ENCODE results near the gene GRK6.

The GRK6 gene

DNA sequence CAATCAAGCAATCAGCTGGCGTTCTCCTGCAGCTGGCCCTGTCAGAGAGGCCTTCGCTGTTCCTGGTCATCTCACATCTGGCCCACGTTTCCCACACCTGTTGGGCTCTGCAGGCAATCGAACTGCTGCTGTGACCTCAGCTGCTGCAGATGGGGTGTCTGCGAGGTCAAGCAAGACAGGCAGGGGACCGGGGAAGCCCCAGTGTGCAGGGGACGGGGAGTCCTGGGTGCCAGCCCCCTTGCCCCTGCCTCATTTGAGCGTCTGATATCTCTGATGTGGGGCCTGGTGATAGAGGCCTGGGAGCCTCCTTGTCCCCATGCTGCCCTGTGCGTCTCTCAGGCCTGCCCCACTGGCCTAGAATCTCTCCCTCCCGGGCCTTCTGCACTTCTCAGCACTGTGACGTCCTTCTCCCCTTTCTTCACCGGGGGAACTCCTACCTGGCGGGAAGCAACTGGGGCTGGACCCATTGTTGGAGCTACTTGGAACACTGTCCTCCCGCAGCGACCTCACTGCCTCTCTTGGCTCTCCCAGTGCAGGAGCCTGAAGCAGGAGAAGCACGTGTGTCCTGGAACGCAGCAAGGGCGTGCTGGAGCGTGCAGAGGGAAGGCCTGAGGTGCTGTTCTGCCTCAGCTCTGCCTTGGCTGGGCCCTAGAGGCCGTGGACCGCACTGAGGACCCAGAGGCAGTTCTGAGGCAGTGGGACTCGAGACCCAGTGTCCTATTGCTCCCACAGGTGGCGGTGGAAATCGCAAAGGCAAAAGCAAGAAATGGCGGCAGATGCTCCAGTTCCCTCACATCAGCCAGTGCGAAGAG lies 3.9 kb downstream of the GRK6 start:
- POLR2A ChIA-PET: interaction anchor here (1.3 kb wide), 1 partner anchor 10 kb away, joined by 4 read pairs; no protein-coding TSS in a partner anchor
- DNase-seq (ENCODE audit: low read depth, low spot score): no peak
- CTCF ChIA-PET: interaction anchor here (2.0 to 6.0 kb wide), 2 partner anchors 25 to 40 kb away, joined by 9 to 47 read pairs; no protein-coding TSS in a partner anchor
- no peak overlapping the region for H3K4me3 ChIP-seq (ENCODE audit: low read depth, low read length)
- TF ChIP-seq, protein P1, sequence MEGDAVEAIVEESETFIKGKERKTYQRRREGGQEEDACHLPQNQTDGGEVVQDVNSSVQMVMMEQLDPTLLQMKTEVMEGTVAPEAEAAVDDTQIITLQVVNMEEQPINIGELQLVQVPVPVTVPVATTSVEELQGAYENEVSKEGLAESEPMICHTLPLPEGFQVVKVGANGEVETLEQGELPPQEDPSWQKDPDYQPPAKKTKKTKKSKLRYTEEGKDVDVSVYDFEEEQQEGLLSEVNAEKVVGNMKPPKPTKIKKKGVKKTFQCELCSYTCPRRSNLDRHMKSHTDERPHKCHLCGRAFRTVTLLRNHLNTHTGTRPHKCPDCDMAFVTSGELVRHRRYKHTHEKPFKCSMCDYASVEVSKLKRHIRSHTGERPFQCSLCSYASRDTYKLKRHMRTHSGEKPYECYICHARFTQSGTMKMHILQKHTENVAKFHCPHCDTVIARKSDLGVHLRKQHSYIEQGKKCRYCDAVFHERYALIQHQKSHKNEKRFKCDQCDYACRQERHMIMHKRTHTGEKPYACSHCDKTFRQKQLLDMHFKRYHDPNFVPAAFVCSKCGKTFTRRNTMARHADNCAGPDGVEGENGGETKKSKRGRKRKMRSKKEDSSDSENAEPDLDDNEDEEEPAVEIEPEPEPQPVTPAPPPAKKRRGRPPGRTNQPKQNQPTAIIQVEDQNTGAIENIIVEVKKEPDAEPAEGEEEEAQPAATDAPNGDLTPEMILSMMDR (IDR thresholded peaks at IDR 0.05; ENCODE audit: insufficient read depth, low read length, missing control alignments): no peak

DNA sequence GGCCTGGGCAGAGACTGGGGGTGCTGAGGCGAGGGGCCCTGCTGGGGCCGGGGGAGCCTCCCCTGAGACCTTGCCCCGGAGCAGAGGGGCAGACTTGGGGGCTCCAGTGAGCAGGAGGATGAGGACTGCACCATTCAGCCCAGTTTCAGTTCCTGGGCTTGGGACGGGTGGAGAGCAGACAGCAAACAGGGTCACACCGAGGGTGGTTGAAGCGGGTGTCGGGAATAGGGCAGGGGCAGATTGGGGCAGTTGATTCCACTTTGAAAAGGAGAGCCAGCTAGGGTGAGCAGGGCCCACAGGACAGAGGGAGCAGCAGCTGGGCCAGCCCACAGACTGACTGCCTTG lies 4.5 kb downstream of the GRK6 start:
- ChIA-PET CTCF (interaction anchor here (1.2 kb wide), 1 partner anchor 22 kb away, joined by 3 read pairs; no protein-coding TSS in a partner anchor), POLR2A (interaction anchor here (1.3 kb wide), 1 partner anchor 9 kb away, joined by 4 read pairs; no protein-coding TSS in a partner anchor)
- no peak for DNase-seq (ENCODE audit: low read depth, low spot score)
- H3K4me3 ChIP-seq (ENCODE audit: low read depth, low read length): no peak overlapping the region
- TF ChIP-seq, protein P1 (IDR thresholded peaks at IDR 0.05; ENCODE audit: insufficient read depth, low read length, missing control alignments): no peak

DNA sequence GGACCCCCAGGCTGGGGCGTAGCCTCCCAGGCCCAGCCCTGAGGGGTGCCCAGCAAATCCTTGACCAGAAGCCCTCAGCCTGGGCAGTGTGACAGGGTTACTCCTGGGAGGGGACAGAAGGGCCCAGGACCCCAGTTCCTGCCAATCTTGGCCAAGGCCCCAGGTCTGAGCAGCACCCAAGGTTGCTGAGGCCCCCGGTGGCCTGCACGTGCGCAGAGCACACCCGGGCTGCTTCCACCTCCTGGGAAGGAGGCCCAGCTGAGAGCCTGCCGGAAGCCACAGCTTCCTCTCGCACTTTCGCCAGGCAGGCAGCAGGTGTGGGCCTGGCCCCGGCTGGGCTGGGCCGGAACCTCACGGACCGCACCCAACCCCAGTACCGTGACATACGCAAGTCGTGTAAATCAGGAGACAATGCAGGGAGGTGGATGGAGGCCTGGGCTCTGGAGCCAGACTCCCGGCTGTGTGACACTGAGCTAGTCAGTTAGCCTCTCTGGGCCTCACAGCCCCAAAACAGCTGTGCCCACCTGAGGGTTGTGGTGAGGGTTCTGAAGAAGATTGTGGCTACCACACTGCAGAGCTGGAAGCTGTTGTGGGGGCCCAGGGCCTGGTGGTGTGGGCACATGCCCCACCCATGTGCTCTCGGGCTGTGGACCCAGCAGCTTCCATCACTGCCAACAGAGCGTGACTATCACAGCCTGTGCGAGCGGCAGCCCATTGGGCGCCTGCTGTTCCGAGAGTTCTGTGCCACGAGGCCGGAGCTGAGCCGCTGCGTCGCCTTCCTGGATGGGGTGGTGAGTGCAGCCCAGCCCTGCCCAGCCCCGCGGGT lies 5.1 kb downstream of the GRK6 start:
- ChIA-PET CTCF (interaction anchor here (0.7 to 1.2 kb wide), 2 partner anchors 9 to 22 kb away, joined by 3 read pairs; no protein-coding TSS in a partner anchor), POLR2A (no interaction called here)
- H3K4me3 ChIP-seq (ENCODE audit: low read depth, low read length): no peak overlapping the region
- DNase-seq (ENCODE audit: low read depth, low spot score): no peak
- TF ChIP-seq, protein P1 (IDR thresholded peaks at IDR 0.05; ENCODE audit: insufficient read depth, low read length, missing control alignments): no peak

DNA sequence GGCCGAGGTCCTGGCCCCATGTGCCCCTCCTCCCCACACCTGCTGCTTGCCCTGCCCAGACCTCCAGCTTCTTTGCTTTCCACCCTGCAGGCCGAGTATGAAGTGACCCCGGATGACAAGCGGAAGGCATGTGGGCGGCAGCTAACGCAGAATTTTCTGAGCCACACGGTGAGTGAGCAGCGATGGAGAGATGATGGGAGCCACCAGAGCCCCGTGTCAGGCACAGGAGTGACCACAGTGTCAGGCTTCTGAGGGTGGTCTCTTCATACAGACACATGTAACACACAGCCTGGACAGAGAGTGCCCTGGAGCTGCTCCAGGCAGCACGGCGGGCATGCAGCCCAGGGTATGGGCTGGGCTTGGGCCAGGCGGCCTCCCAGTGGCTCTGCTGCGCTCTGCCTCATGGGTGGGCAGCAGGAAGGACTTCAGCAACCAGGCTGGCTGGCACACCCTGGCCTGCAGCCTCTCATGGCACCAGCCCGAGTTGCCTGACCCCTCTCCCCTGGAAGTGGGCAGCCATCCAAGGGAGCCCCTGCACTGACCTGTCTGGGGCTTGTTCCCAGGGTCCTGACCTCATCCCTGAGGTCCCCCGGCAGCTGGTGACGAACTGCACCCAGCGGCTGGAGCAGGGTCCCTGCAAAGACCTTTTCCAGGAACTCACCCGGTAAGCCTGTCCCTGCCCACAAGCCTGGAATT lies 5.8 kb downstream of the GRK6 start:
- ChIA-PET POLR2A (no interaction called here), CTCF (interaction anchor here (1.2 to 1.8 kb wide), 2 partner anchors 21 to 23 kb away, joined by 3 to 5 read pairs; no protein-coding TSS in a partner anchor)
- TF ChIP-seq, protein P1 (IDR thresholded peaks at IDR 0.05; ENCODE audit: insufficient read depth, low read length, missing control alignments): no peak
- no peak for DNase-seq (ENCODE audit: low read depth, low spot score)
- no peak overlapping the region for H3K4me3 ChIP-seq (ENCODE audit: low read depth, low read length)

DNA sequence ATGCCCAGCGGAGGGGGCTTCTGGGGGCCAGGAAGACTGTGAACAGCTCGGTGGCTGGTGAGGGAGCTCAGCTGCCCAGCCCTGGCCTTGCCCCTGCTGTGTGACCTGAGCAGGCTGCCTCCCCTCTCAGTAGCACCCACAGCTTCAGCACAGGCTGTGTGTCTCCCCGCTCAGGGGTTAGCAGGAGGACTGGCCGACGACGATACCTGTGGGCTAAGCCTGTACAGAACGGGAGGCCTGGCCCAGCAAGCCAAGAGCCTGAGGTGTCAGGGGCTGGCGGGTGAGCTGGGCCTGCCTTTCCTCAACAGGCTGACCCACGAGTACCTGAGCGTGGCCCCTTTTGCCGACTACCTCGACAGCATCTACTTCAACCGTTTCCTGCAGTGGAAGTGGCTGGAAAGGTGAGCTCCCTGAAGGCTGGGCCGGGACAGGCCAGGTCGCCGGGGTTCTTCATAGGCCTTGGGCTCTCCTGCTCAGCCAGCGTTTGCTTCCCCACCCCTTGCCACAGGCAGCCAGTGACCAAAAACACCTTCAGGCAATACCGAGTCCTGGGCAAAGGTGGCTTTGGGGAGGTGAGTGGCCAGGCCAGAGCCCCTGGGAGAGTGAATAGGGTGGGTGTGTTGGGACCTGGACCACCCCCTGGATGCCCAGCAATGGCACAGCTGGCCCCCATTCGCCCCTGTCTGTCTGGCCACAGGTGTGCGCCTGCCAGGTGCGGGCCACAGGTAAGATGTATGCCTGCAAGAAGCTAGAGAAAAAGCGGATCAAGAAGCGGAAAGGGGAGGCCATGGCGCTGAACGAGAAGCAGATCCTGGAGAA lies 6.6 kb downstream of the GRK6 start:
- ChIA-PET CTCF (interaction anchor here (1.6 to 1.8 kb wide), 2 partner anchors 15 to 22 kb away, joined by 5 read pairs; no protein-coding TSS in a partner anchor), POLR2A (no interaction called here)
- TF ChIP-seq, protein P1 (IDR thresholded peaks at IDR 0.05; ENCODE audit: insufficient read depth, low read length, missing control alignments): no peak
- DNase-seq (ENCODE audit: low read depth, low spot score): no peak
- H3K4me3 ChIP-seq (ENCODE audit: low read depth, low read length): no peak overlapping the region
